ENCODE results near the gene SLC41A3.
"Not testable (repeated sequence)": the region's sequence is repeated elsewhere in the genome, so short reads cannot be mapped to it uniquely, and the experiment has no call there.

Gene SLC41A3

GRCh38 chr3:126100634-126101301 lies 16.8 kb upstream of the SLC41A3 start:
- no peak overlapping the region for H3K27ac Mint-ChIP-seq (ENCODE audit: low read depth)
- DNase-seq (ENCODE audit: low spot score in 2 of 2), result peak in 1 of 2 donors; percentile 8
- no peak for ATAC-seq (replicated peaks; ENCODE audit: extremely low read depth, poor library complexity, severe bottlenecking)
- peaks cover 8% of the 10 kb centered on the region for H3K9me3 Mint-ChIP-seq
- no peaks in the 10 kb centered on the region for H3K27me3 Mint-ChIP-seq
- no peaks in the 10 kb centered on the region for H3K36me3 Mint-ChIP-seq (ENCODE audit: insufficient read depth)
- no peaks in the 10 kb centered on the region for H3K4me1 Mint-ChIP-seq
- H3K4me3 Mint-ChIP-seq, result no peak overlapping the region

GRCh38 chr3:126100269-126100633 lies 16.3 kb upstream of the SLC41A3 start:
- ATAC-seq (replicated peaks; ENCODE audit: extremely low read depth, poor library complexity, severe bottlenecking), result no peak
- H3K27ac Mint-ChIP-seq (ENCODE audit: low read depth), result no peak overlapping the region
- H3K36me3 Mint-ChIP-seq (ENCODE audit: insufficient read depth), result no peaks in the 10 kb centered on the region
- peaks cover 12% of the 10 kb centered on the region for H3K9me3 Mint-ChIP-seq
- no peaks in the 10 kb centered on the region for H3K27me3 Mint-ChIP-seq
- H3K4me3 Mint-ChIP-seq, result no peak overlapping the region
- no peaks in the 10 kb centered on the region for H3K4me1 Mint-ChIP-seq
- DNase-seq (ENCODE audit: low spot score in 2 of 2), result peak in 1 of 2 donors; percentile 3

- Mint-ChIP-seq H3K4me1 (no peaks in the 10 kb centered on the region), H3K9me3 (peaks cover 20% of the 10 kb centered on the region), H3K36me3 (ENCODE audit: insufficient read depth) (no peaks in the 10 kb centered on the region), H3K27me3 (no peaks in the 10 kb centered on the region), H3K4me3 (no peak overlapping the region), H3K27ac (ENCODE audit: low read depth) (no peak overlapping the region)
- DNase-seq (ENCODE audit: low spot score in 2 of 2) (no peak), ATAC-seq (replicated peaks; ENCODE audit: extremely low read depth, poor library complexity, severe bottlenecking) (no peak)
These were observed 14.5 kb upstream of the SLC41A3 start for GRCh38 chr3:126098391-126098858.

- no peak overlapping the region for H3K4me3 Mint-ChIP-seq
- ATAC-seq (replicated peaks; ENCODE audit: extremely low read depth, poor library complexity, severe bottlenecking) (no peak), DNase-seq (ENCODE audit: low spot score in 2 of 2) (no peak)
- no peaks in the 10 kb centered on the region for H3K4me1 Mint-ChIP-seq
- no peak overlapping the region for H3K27ac Mint-ChIP-seq (ENCODE audit: low read depth)
- no peaks in the 10 kb centered on the region for H3K36me3 Mint-ChIP-seq (ENCODE audit: insufficient read depth)
- H3K9me3 Mint-ChIP-seq, result peaks cover 20% of the 10 kb centered on the region
- H3K27me3 Mint-ChIP-seq, result no peaks in the 10 kb centered on the region
These were observed 13.9 kb upstream of the SLC41A3 start for GRCh38 chr3:126097801-126098200.

- not testable (repeated sequence) for H3K4me3 Mint-ChIP-seq; H3K36me3 Mint-ChIP-seq (ENCODE audit: insufficient read depth); H3K4me1 Mint-ChIP-seq; DNase-seq (ENCODE audit: low spot score in 2 of 2); H3K27me3 Mint-ChIP-seq; ATAC-seq (replicated peaks; ENCODE audit: extremely low read depth, poor library complexity, severe bottlenecking); H3K27ac Mint-ChIP-seq (ENCODE audit: low read depth)
- H3K9me3 Mint-ChIP-seq, result peaks cover 20% of the 10 kb centered on the region
These were observed 12.3 kb upstream of the SLC41A3 start for GRCh38 chr3:126096274-126096673.

GRCh38 chr3:126092128-126092527 lies 8.2 kb upstream of the SLC41A3 start:
- not testable (repeated sequence) for H3K27ac Mint-ChIP-seq (ENCODE audit: low read depth); H3K27me3 Mint-ChIP-seq; H3K4me3 Mint-ChIP-seq; ATAC-seq (replicated peaks; ENCODE audit: extremely low read depth, poor library complexity, severe bottlenecking); DNase-seq (ENCODE audit: low spot score in 2 of 2); H3K36me3 Mint-ChIP-seq (ENCODE audit: insufficient read depth); H3K4me1 Mint-ChIP-seq
- peaks cover 12% of the 10 kb centered on the region for H3K9me3 Mint-ChIP-seq

- Mint-ChIP-seq H3K27ac (ENCODE audit: low read depth) (no peak overlapping the region), H3K4me3 (no peak overlapping the region), H3K27me3 (peaks cover 7% of the 10 kb centered on the region), H3K4me1 (peaks cover 19% of the 10 kb centered on the region), H3K36me3 (ENCODE audit: insufficient read depth) (peaks cover 8% of the 10 kb centered on the region), H3K9me3 (no peaks in the 10 kb centered on the region)
- DNase-seq (ENCODE audit: low spot score in 2 of 2), result no peak
- no peak for ATAC-seq (replicated peaks; ENCODE audit: extremely low read depth, poor library complexity, severe bottlenecking)
These were observed 3.7 kb upstream of the SLC41A3 start for GRCh38 chr3:126087552-126088175.

- ATAC-seq (replicated peaks; ENCODE audit: extremely low read depth, poor library complexity, severe bottlenecking) (no peak), DNase-seq (ENCODE audit: low spot score in 2 of 2) (no peak)
- Mint-ChIP-seq H3K9me3 (no peaks in the 10 kb centered on the region), H3K36me3 (ENCODE audit: insufficient read depth) (peaks cover 8% of the 10 kb centered on the region), H3K4me1 (peaks cover 19% of the 10 kb centered on the region), H3K27ac (ENCODE audit: low read depth) (no peak overlapping the region), H3K4me3 (peak overlapping the region; percentile 91), H3K27me3 (no peaks in the 10 kb centered on the region)
These were observed 1.9 kb upstream of the SLC41A3 start for GRCh38 chr3:126085841-126086240.

- no peak for ATAC-seq (replicated peaks; ENCODE audit: extremely low read depth, poor library complexity, severe bottlenecking)
- no peak for DNase-seq (ENCODE audit: low spot score in 2 of 2)
- Mint-ChIP-seq H3K36me3 (ENCODE audit: insufficient read depth) (peaks cover 8% of the 10 kb centered on the region), H3K27me3 (no peaks in the 10 kb centered on the region), H3K4me3 (peak overlapping the region; percentile 91), H3K9me3 (no peaks in the 10 kb centered on the region), H3K27ac (ENCODE audit: low read depth) (no peak overlapping the region), H3K4me1 (peaks cover 19% of the 10 kb centered on the region)
These were observed 1.4 kb upstream of the SLC41A3 start for GRCh38 chr3:126085276-126085675.

- ATAC-seq (replicated peaks; ENCODE audit: extremely low read depth, poor library complexity, severe bottlenecking) (no peak), DNase-seq (ENCODE audit: low spot score in 2 of 2) (no peak)
- Mint-ChIP-seq H3K27ac (ENCODE audit: low read depth) (peak overlapping the region; percentile 41), H3K9me3 (no peaks in the 10 kb centered on the region), H3K4me1 (peaks cover 19% of the 10 kb centered on the region), H3K4me3 (peak overlapping the region; percentile 91), H3K36me3 (ENCODE audit: insufficient read depth) (peaks cover 8% of the 10 kb centered on the region), H3K27me3 (no peaks in the 10 kb centered on the region)
These were observed 850 bp upstream of the SLC41A3 start for GRCh38 chr3:126084768-126085180.

GRCh38 chr3:126083511-126083912 lies 412 bp downstream of the SLC41A3 start:
- DNase-seq (ENCODE audit: low spot score in 2 of 2) (no peak), ATAC-seq (replicated peaks; ENCODE audit: extremely low read depth, poor library complexity, severe bottlenecking) (peak; percentile 59)
- peak overlapping the region; percentile 91 for H3K4me3 Mint-ChIP-seq
- H3K27me3 Mint-ChIP-seq, result no peaks in the 10 kb centered on the region
- H3K9me3 Mint-ChIP-seq, result no peaks in the 10 kb centered on the region
- peaks cover 19% of the 10 kb centered on the region for H3K4me1 Mint-ChIP-seq
- peaks cover 12% of the 10 kb centered on the region for H3K36me3 Mint-ChIP-seq (ENCODE audit: insufficient read depth)
- H3K27ac Mint-ChIP-seq (ENCODE audit: low read depth), result peak overlapping the region; percentile 93

GRCh38 chr3:126083138-126083445 lies 832 bp downstream of the SLC41A3 start:
- Mint-ChIP-seq H3K27me3 (no peaks in the 10 kb centered on the region), H3K27ac (ENCODE audit: low read depth) (peak overlapping the region; percentile 93), H3K36me3 (ENCODE audit: insufficient read depth) (peaks cover 12% of the 10 kb centered on the region), H3K4me1 (peaks cover 21% of the 10 kb centered on the region), H3K4me3 (peak overlapping the region; percentile 91), H3K9me3 (no peaks in the 10 kb centered on the region)
- ATAC-seq (replicated peaks; ENCODE audit: extremely low read depth, poor library complexity, severe bottlenecking), result no peak
- DNase-seq (ENCODE audit: low spot score in 2 of 2), result no peak

- Mint-ChIP-seq H3K27me3 (no peaks in the 10 kb centered on the region), H3K4me3 (peak overlapping the region; percentile 91), H3K9me3 (no peaks in the 10 kb centered on the region), H3K36me3 (ENCODE audit: insufficient read depth) (peaks cover 12% of the 10 kb centered on the region), H3K4me1 (peaks cover 24% of the 10 kb centered on the region), H3K27ac (ENCODE audit: low read depth) (peak overlapping the region; percentile 93)
- no peak for ATAC-seq (replicated peaks; ENCODE audit: extremely low read depth, poor library complexity, severe bottlenecking)
- DNase-seq (ENCODE audit: low spot score in 2 of 2), result no peak
These were observed 1.4 kb downstream of the SLC41A3 start for GRCh38 chr3:126082362-126083137.
